SJSA1 (cell line): Measurements from ENCODE around the gene OR14C36. TPM values are rescaled to one million over a fixed set of nuclear protein-coding genes. Genes with fewer than 3 reads are reported as not detected.

Experiments
- DNase-seq, 2 experiments: peaks; one replicate each; pipeline ENCODE4 v3.0.0-alpha.2; 2015 to 2020; ENCODE audit warnings: low spot score in 2 of 2, low read depth in 1 of 2
- H3K27ac ChIP-seq: fragments of 250-450 bp; sonication (Bioruptor Pico); 2 replicates; pipeline ENCODE4 v1.5.1; 2020; ENCODE audit warnings: mild to moderate bottlenecking, moderate library complexity
- H3K27me3 ChIP-seq: fragments of 250-450 bp; sonication (Bioruptor Pico); replicated peaks from 2 replicates; pipeline ENCODE4 v1.5.1; 2020; ENCODE audit warnings: mild to moderate bottlenecking, moderate library complexity
- H3K36me3 ChIP-seq: fragments of 250-450 bp; sonication (Bioruptor Pico); 2 replicates; pipeline ENCODE4 v1.5.1; 2020; ENCODE audit warnings: mild to moderate bottlenecking
- H3K4me1 ChIP-seq: fragments of 250-450 bp; sonication (Bioruptor Pico); replicated peaks from 2 replicates; pipeline ENCODE4 v1.6.1; 2021; ENCODE audit warnings: mild to moderate bottlenecking
- H3K4me3 ChIP-seq: fragments of 250-450 bp; sonication (Bioruptor Pico); 2 replicates; pipeline ENCODE4 v1.5.1; 2020; ENCODE audit warnings: mild to moderate bottlenecking
- H3K9me3 ChIP-seq: fragments of 250-450 bp; sonication (Bioruptor Pico); replicated peaks from 2 replicates; pipeline ENCODE4 v1.5.1; 2020; ENCODE audit warnings: mild to moderate bottlenecking
- total RNA-seq: library from RNA; depleted of rRNA; stranded (reverse); fragments of >200 nt; shearing (Covaris generic); gene quantifications from 2 replicates; pipeline ENCODE4 v1.2.3, GENCODE V29; 2014; rRNA removed

The OR14C36 gene
- total RNA-seq, 1 experiment from 2014 or later = not detected

GRCh38 chr1:248376916-248377315 lies 28.3 kb downstream of the OR14C36 start:
- H3K27ac ChIP-seq = no peak overlapping the region
- DNase-seq = no peak
- peaks cover 6% of the 10 kb centered on the region for H3K9me3 ChIP-seq
- H3K27me3 ChIP-seq = no peaks in the 10 kb centered on the region
- H3K36me3 ChIP-seq = no peaks in the 10 kb centered on the region
- H3K4me1 ChIP-seq = no peaks in the 10 kb centered on the region
- no peak overlapping the region for H3K4me3 ChIP-seq

DNA sequence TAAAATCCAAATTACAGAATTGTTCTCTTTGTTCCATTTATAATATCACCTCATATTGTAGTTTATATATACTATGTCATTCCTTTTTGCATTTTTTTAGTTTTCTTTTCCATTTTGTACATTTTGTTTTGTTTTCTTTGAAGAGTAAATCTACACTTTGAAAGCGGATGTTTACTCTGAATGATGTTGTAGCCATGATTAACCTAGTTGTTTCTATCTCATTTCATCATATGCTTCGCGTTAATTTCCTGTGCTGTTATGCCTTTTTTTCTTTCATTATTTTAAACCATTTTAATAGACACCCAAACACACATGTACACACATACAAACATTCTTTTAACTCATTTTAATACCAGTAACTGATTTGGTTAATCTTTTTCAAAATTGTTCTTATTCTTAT lies 32.3 kb downstream of the OR14C36 start:
- no peak for DNase-seq
- Histone ChIP-seq H3K4me3 (no peak overlapping the region), H3K27me3 (no peaks in the 10 kb centered on the region), H3K27ac (no peak overlapping the region), H3K4me1 (no peaks in the 10 kb centered on the region), H3K9me3 (peaks cover 12% of the 10 kb centered on the region), H3K36me3 (no peaks in the 10 kb centered on the region)

- Histone ChIP-seq H3K36me3 (no peaks in the 10 kb centered on the region), H3K4me1 (no peaks in the 10 kb centered on the region), H3K4me3 (no peak overlapping the region), H3K27me3 (no peaks in the 10 kb centered on the region), H3K9me3 (peaks cover 9% of the 10 kb centered on the region), H3K27ac (no peak overlapping the region)
- no peak for DNase-seq
Observed at GRCh38 chr1:248388426-248388825, 39.9 kb downstream of the OR14C36 start.

DNA sequence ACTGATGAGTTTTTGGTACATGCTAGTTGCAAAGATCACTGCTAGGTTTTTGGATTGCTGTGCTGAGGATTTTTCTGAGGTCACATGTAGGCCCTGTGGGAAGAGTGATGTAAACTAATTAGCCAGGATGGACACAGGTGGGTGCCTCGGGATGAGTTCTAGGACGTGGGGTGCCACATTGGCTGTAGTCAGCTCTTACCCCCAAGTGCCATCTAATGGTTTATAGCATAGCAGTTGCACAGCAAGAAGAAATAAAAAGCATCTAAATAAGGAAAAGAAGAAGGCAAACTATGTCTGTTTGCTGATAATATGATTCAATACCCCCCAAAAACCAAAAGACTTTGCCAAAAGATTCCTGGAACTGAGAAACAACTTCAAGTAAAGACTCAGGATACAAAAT lies 44.5 kb downstream of the OR14C36 start:
- Histone ChIP-seq H3K4me1 (no peaks in the 10 kb centered on the region), H3K27me3 (no peaks in the 10 kb centered on the region), H3K36me3 (no peaks in the 10 kb centered on the region), H3K27ac (no peak overlapping the region), H3K9me3 (peaks cover 3% of the 10 kb centered on the region; the same call in 1 of the 2 replicates), H3K4me3 (no peak overlapping the region)
- no peak for DNase-seq

Other genes starting within 250 kb of the OR14C36 start
- gene OR2M5, start 203.6 kb upstream of the OR14C36 start, total RNA-seq = not detected in 2 replicates
- gene OR2M2, start 174.0 kb upstream of the OR14C36 start, total RNA-seq = not detected in 2 replicates
- gene OR2M3, start 151.5 kb upstream of the OR14C36 start, total RNA-seq = not detected in 2 replicates
- not detected in 2 replicates for gene OR2M4, start 117.4 kb upstream of the OR14C36 start, total RNA-seq
- gene OR2T33, start 70.8 kb upstream of the OR14C36 start, total RNA-seq = not detected in 2 replicates
- gene OR2T12, start 45.4 kb upstream of the OR14C36 start, total RNA-seq = not detected in 2 replicates
- gene OR2M7, start 24.2 kb upstream of the OR14C36 start, total RNA-seq = not detected in 2 replicates
- gene OR2T4, start 12.9 kb downstream of the OR14C36 start, total RNA-seq = not detected in 2 replicates
- gene OR2T6, start 27.0 kb downstream of the OR14C36 start, total RNA-seq = not detected in 2 replicates
- not detected in 2 replicates for gene OR2T1, start 54.3 kb downstream of the OR14C36 start, total RNA-seq
- gene OR2T2, start 96.9 kb downstream of the OR14C36 start, total RNA-seq = not detected in 2 replicates
- gene OR2T3, start 124.6 kb downstream of the OR14C36 start, total RNA-seq = not detected in 2 replicates
- gene OR2T5, start 139.8 kb downstream of the OR14C36 start, total RNA-seq = not detected in 2 replicates
- not detected in 2 replicates for gene OR2G6, start 159.3 kb downstream of the OR14C36 start, total RNA-seq
- gene OR2T29, start 214.0 kb downstream of the OR14C36 start, total RNA-seq = not detected in 2 replicates
- not detected in 2 replicates for gene OR2T34, start 226.0 kb downstream of the OR14C36 start, total RNA-seq
- not detected in 2 replicates for gene OR2T10, start 248.9 kb downstream of the OR14C36 start, total RNA-seq